Stimulated activated naive CD8-positive, alpha-beta T cell treated with anti-CD3 and anti-CD28 coated beads, Interleukin-15, amount 100 ng/mL, for 72 hours (primary cell): ENCODE data around the gene EML1.

Experiments
- ATAC-seq: fragments of 150-1000 bp; cut with Tn5 transposase; 2 replicates; pipeline ENCODE4 v1.10.0; 2021; ENCODE audit warnings: mild to moderate bottlenecking, moderate library complexity
- DNase-seq, 2 donors: peaks; one replicate each; pipeline ENCODE4 v3.0.0; 2021 to 2022
- H3K27ac Mint-ChIP-seq, 2 donors: one replicate each; pipeline ENCODE4 v1.8.0; 2022; ENCODE audit warnings: mild to moderate bottlenecking in 2 of 2, mixed read lengths in 2 of 2, moderate library complexity in 2 of 2
- H3K27me3 Mint-ChIP-seq: one replicate; pipeline ENCODE4 v1.8.0; 2022; ENCODE audit warnings: mixed read lengths
- H3K4me1 Mint-ChIP-seq: one replicate; pipeline ENCODE4 v1.8.0; 2022; ENCODE audit warnings: mild to moderate bottlenecking, mixed read lengths
- H3K4me3 Mint-ChIP-seq, 2 donors: one replicate each; pipeline ENCODE4 v1.8.0; 2022; ENCODE audit warnings: mild to moderate bottlenecking in 2 of 2, mixed read lengths in 2 of 2, moderate library complexity in 1 of 2
- H3K9me3 Mint-ChIP-seq, 2 donors: one replicate each; pipeline ENCODE4 v1.8.0; 2022; ENCODE audit warnings: mixed read lengths in 2 of 2

Gene EML1

DNA sequence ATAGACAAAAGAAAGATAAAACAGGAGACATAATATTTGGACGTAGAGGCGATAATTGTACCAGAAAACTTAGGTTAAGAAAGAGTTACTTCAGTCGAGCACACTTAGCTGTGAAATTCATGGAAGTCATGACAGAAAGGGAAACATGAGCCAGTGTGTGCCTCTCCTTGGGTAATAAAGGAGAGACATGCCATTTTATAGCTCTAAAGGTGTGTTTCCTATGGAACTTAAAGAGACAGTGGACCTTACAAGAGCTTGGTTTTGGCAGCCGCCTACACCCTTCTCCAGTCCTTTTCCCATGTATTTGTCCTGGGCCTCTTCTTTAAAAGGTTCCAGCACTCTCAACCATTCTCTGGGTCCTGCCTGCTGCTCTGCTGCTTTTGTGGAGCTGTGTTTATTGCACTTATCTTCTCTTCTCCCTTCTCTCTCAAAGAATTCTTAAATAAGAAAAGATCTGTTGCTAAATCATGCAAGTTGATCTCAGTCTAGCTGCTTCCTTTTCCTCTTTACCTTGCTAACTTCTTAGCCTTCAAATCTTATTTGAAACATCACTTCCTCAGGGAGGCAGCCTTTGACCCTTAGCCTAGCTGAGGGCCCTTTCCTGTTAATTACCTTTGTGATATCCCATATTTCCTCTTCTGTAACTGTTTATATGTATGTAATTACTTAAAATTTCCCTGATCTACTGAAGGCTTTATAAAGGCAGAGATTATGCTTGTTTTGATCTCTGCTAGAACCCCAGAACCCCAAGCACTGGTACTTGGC, 190.2 kb downstream of the EML1 start:
- no peak for ATAC-seq
- Mint-ChIP-seq H3K27me3 (no peaks in the 10 kb centered on the region), H3K9me3 (no peaks in the 10 kb centered on the region), H3K4me1 (peaks cover 26% of the 10 kb centered on the region), H3K27ac (peak overlapping the region in 1 of 2 donors; percentile 79), H3K4me3 (no peak overlapping the region)
- no peak for DNase-seq

DNA sequence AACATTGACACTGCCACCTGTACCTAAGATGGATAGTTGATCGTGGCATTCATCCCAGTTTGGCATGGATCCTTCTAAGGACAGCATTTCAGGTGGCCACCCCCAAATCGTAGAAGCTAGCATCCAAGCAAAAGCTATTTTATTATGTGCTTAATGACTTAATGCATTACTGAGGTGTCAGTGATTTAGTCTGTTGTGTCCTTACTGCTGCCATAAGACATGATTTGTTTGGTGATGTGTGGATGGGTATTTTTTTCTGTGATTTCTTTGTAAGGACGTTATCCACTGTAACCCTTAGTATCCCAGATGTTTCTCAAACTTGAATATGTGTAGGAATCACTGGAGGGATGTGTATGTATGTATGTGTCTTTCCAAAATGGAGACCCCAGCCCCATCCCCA, 190.8 kb downstream of the EML1 start:
- DNase-seq (no peak), ATAC-seq (no peak)
- Mint-ChIP-seq H3K9me3 (no peaks in the 10 kb centered on the region), H3K27ac (no peak overlapping the region), H3K27me3 (no peaks in the 10 kb centered on the region), H3K4me3 (no peak overlapping the region), H3K4me1 (peaks cover 26% of the 10 kb centered on the region)

DNA sequence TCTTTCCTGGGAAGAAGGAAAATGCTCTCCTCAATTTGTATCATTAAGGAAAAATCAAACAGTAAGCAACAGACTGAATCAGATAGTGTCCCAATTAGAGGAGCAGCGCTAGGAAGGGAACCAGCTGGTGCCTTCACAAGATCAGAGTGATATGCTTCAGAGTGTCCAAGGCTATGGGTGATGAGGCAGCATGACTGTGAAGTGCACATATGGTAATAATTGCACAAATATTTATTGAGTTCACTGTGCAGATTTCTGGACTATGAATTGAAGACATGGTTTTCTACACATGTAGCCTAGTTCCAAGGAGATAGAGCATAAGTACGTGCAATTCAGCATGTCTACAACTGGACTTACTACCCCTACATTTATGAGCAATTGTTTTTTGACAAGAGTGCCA, 193.2 kb downstream of the EML1 start:
- Mint-ChIP-seq H3K27ac (no peak overlapping the region), H3K27me3 (no peaks in the 10 kb centered on the region), H3K4me1 (peaks cover 26% of the 10 kb centered on the region), H3K4me3 (no peak overlapping the region), H3K9me3 (no peaks in the 10 kb centered on the region)
- no peak for ATAC-seq
- no peak for DNase-seq

DNA sequence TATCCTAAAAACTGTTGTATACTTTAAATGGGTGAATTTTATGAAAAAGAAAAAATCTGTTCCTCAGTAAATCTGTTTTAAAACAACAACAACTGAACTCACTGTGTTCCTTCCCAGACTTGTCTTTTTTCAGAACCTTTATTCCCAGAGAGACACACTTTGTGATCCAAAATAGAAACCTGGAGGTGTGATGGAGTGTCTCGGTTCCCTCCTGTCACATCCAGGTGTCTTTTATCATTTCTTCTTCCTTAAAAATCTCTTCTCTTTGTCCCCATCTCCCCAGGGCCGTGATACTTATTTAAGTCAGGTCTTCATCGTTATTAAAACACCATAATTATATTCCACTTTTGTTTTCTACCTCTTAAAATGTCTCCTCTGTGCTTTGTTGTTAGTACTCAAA, 195.8 kb downstream of the EML1 start:
- Mint-ChIP-seq H3K4me1 (peaks cover 9% of the 10 kb centered on the region), H3K27me3 (no peaks in the 10 kb centered on the region), H3K9me3 (no peaks in the 10 kb centered on the region)

DNA sequence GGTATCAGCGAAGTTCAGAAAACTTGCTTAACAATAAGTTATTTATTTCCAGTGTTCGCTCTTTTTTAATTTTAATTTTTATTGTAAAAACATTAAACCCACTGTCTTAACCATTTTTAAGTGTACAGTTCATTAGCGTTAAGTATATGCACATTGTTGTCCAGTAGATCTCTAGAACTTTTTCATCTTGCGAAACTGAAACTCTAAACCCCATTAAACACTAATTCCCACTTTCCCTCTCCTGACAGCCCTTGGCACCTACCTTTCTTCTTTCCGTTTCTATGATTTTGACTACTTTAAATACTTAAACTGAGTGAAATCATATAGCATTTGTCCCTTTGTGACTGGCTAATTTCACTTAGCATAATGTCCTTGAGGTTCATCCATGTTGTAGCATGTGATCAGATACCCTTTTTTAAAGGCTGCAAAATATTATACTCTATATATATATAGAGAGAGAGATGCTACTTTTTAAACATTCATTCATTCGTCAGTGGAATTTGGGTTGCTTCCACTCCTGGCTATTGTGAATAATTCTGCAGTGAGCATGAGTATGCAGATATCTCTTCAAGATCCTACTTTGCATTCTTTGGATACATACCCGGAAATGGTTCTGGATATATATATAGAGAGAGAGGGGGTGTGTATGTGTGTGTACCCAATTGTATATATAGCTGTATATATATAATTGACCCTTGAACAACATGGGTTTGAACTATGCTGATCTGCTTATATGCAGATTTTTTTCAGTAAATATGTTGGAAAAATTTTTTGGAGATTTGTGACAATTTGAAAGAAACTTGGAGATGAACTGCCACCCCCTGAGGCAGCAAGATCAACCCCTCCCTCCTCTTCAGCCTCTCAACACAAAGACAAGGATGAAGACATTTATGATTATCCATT, 197.3 kb downstream of the EML1 start:
- Mint-ChIP-seq H3K27me3 (peaks cover 6% of the 10 kb centered on the region), H3K9me3 (no peaks in the 10 kb centered on the region), H3K4me1 (peaks cover 13% of the 10 kb centered on the region), H3K27ac (no peak overlapping the region), H3K4me3 (no peak overlapping the region)
- DNase-seq (no peak), ATAC-seq (no peak)

More for the DNA sequence above, 195.8 kb downstream of the EML1 start:
- DNase-seq (no peak), ATAC-seq (no peak)
- H3K4me3 Mint-ChIP-seq: no peak overlapping the region
- no peak overlapping the region for H3K27ac Mint-ChIP-seq

DNA sequence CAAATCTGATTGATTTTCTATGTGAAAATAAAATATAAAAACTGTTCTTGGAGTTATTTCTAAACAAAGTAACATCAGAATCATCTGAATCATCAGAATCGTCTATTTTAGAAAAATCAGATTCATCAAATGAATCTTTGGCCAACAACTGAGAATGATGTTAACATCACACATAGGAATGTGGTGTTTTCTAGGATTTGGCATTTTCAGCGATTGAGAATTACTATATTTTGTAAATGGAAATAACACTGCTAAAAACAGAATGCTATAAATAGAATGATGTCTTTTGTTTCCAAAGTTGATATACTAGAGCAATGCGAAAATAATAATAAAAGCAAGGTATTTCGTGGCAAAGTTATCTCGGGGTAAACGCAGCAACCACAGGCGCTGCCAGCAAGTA, 198.1 kb downstream of the EML1 start:
- ATAC-seq (no peak), DNase-seq (no peak)
- peaks cover 21% of the 10 kb centered on the region for H3K4me1 Mint-ChIP-seq
- H3K27ac Mint-ChIP-seq: no peak overlapping the region
- H3K27me3 Mint-ChIP-seq: peaks cover 8% of the 10 kb centered on the region
- no peaks in the 10 kb centered on the region for H3K9me3 Mint-ChIP-seq
- no peak overlapping the region for H3K4me3 Mint-ChIP-seq
